Kidney capillary endothelial cell (primary cell): ENCODE results near the gene ATF3.
"Not testable (repeated sequence)": the region's sequence is repeated elsewhere in the genome, so short reads cannot be mapped to it uniquely, and the experiment has no call there.

ENCODE experiments used
- DNase-seq: peaks from one replicate; pipeline ENCODE4 v3.0.0-alpha.2; 2018; ENCODE audit warnings: low spot score

ATF3 gene

GRCh38 chr1:212655668-212656440 is 47.3 kb downstream of the ATF3 start:
- no peak for DNase-seq

- no peak for DNase-seq
Observed at GRCh38 chr1:212656730-212657129, 48.2 kb downstream of the ATF3 start.

- DNase-seq = not testable (repeated sequence)
Observed at GRCh38 chr1:212658250-212658649, 49.7 kb downstream of the ATF3 start.

- DNase-seq = no peak
Observed at GRCh38 chr1:212664409-212665199, 56.0 kb downstream of the ATF3 start.

- peak; percentile 69 for DNase-seq
Observed at GRCh38 chr1:212665241-212666115, 56.9 kb downstream of the ATF3 start.

- no peak for DNase-seq
Observed at GRCh38 chr1:212666116-212666775, 57.7 kb downstream of the ATF3 start.

- peak; percentile 47 for DNase-seq
Observed at GRCh38 chr1:212667223-212668139, 58.9 kb downstream of the ATF3 start.

- no peak for DNase-seq
Observed at GRCh38 chr1:212668477-212668876, 59.9 kb downstream of the ATF3 start.

- DNase-seq = peak; percentile 32
Observed at GRCh38 chr1:212669102-212669501, 60.5 kb downstream of the ATF3 start.

- no peak for DNase-seq
Observed at GRCh38 chr1:212669600-212669999, 61.0 kb downstream of the ATF3 start.

- DNase-seq = no peak
Observed at GRCh38 chr1:212670301-212670700, 61.7 kb downstream of the ATF3 start.
